Astrocyte (in vitro differentiated cells and primary cell): ENCODE measurements around the gene CERS4. TPM values are rescaled to one million over a fixed set of nuclear protein-coding genes. Genes with fewer than 3 reads are reported as not detected.

ENCODE experiments used
- DNase-seq: peaks from one replicate; pipeline ENCODE4 v3.0.0-alpha.2; 2010; ENCODE audit warnings: low read depth
- FAIRE-seq: peaks from 2 replicates; lab custom pipeline; 2011; peaks lifted over from hg19 to GRCh38; lab: Jason Lieb, UNC
- H2AFZ ChIP-seq: 2 replicates; pipeline ENCODE4 v1.6.0; 2012; ENCODE audit warnings: low read depth, low read length, inconsistent platforms
- H3K27ac ChIP-seq: 2 replicates; pipeline ENCODE4 v1.5.1; 2011; ENCODE audit warnings: low read depth, low read length, inconsistent platforms
- H3K27me3 ChIP-seq: 2 replicates; pipeline ENCODE4 v1.6.0; 2011; ENCODE audit warnings: low read length, inconsistent platforms; ENCODE audit not compliant: insufficient read depth
- H3K36me3 ChIP-seq: 2 replicates; pipeline ENCODE4 v1.5.1; 2011; ENCODE audit warnings: low read length, inconsistent platforms; ENCODE audit not compliant: insufficient read depth
- H3K4me1 ChIP-seq: 2 replicates; pipeline ENCODE4 v1.5.1; 2011; ENCODE audit warnings: low read length, inconsistent platforms; ENCODE audit not compliant: insufficient read depth
- H3K4me2 ChIP-seq: 2 replicates; pipeline ENCODE4 v1.6.0; 2012; ENCODE audit warnings: low read length, inconsistent platforms
- H3K4me3 ChIP-seq: 2 replicates; pipeline ENCODE4 v1.5.1; 2011; ENCODE audit warnings: low read depth, mild to moderate bottlenecking, low read length, inconsistent platforms; ENCODE audit not compliant: insufficient read depth
- H3K79me2 ChIP-seq: 2 replicates; pipeline ENCODE4 v1.6.0; 2012; ENCODE audit warnings: mild to moderate bottlenecking, low read length, inconsistent platforms; ENCODE audit not compliant: insufficient read depth
- H3K9ac ChIP-seq: 2 replicates; pipeline ENCODE4 v1.6.0; 2012; ENCODE audit warnings: mild to moderate bottlenecking, low read length, inconsistent platforms
- H3K9me3 ChIP-seq: 2 replicates; pipeline ENCODE4 v1.5.1; 2012; ENCODE audit warnings: low read depth, mild to moderate bottlenecking, low read length, inconsistent platforms; ENCODE audit not compliant: insufficient read depth
- H4K20me1 ChIP-seq: 2 replicates; pipeline ENCODE4 v1.6.0; 2012; ENCODE audit warnings: low read length, inconsistent platforms; ENCODE audit not compliant: insufficient read depth
- H3K27ac Mint-ChIP-seq: one replicate; pipeline ENCODE4 v1.8.0; 2021; ENCODE audit warnings: mild to moderate bottlenecking, mixed read lengths; ENCODE audit not compliant: unreplicated experiment
- H3K27me3 Mint-ChIP-seq: one replicate; pipeline ENCODE4 v1.8.0; 2021; ENCODE audit warnings: low read depth, mixed read lengths; ENCODE audit not compliant: unreplicated experiment
- H3K36me3 Mint-ChIP-seq: one replicate; pipeline ENCODE4 v1.8.0; 2021; ENCODE audit warnings: low read depth, mixed read lengths; ENCODE audit not compliant: unreplicated experiment
- H3K4me1 Mint-ChIP-seq: one replicate; pipeline ENCODE4 v1.8.0; 2021; ENCODE audit warnings: low read depth, mixed read lengths; ENCODE audit not compliant: unreplicated experiment
- H3K4me3 Mint-ChIP-seq: one replicate; pipeline ENCODE4 v1.8.0; 2021; ENCODE audit warnings: mild to moderate bottlenecking, moderate library complexity, mixed read lengths; ENCODE audit not compliant: unreplicated experiment
- H3K9me3 Mint-ChIP-seq: one replicate; pipeline ENCODE4 v1.8.0; 2021; ENCODE audit warnings: mild to moderate bottlenecking, mixed read lengths; ENCODE audit not compliant: unreplicated experiment
- CTCF ChIP-seq: IDR thresholded peaks from 2 replicates; pipeline ENCODE4 v1.5.1; 2011; ENCODE audit warnings: low read depth, mild to moderate bottlenecking, inconsistent platforms, low read length, moderate library complexity; ENCODE audit not compliant: insufficient read depth
- EZH2 ChIP-seq: IDR thresholded peaks from 2 replicates; pipeline ENCODE4 v1.6.1; 2012; ENCODE audit warnings: mild to moderate bottlenecking, low read length, inconsistent platforms; ENCODE audit not compliant: insufficient read depth
- total RNA-seq: library from RNA; stranded (reverse); gene quantifications from 2 replicates; pipeline ENCODE4 v1.2.1, GENCODE V29; 2021

CERS4 gene
- total RNA-seq, 1 donor from 2014 or later, result 15.7 TPM

GRCh38 chr19:8213827-8214672 lies 4.9 kb downstream of the CERS4 start:
- no peak for FAIRE-seq
- Mint-ChIP-seq H3K4me3 (no peak overlapping the region), H3K27me3 (peaks cover 14% of the 10 kb centered on the region), H3K36me3 (peaks cover 5% of the 10 kb centered on the region), H3K4me1 (peaks cover 6% of the 10 kb centered on the region), H3K9me3 (no peaks in the 10 kb centered on the region), H3K27ac (no peak overlapping the region)
- H3K27ac ChIP-seq, result no peak overlapping the region
- H3K4me1 ChIP-seq, result no peaks in the 10 kb centered on the region
- H3K4me3 ChIP-seq, result no peak overlapping the region
- DNase-seq, result no peak
- H3K9ac ChIP-seq, result no peak overlapping the region
- TF ChIP-seq EZH2, result no peak
- no peak for TF ChIP-seq CTCF
- H3K9me3 ChIP-seq, result no peaks in the 10 kb centered on the region
- no peaks in the 10 kb centered on the region for H3K79me2 ChIP-seq
- H3K27me3 ChIP-seq, result peaks cover 4% of the 10 kb centered on the region
- no peaks in the 10 kb centered on the region for H4K20me1 ChIP-seq
- H2AFZ ChIP-seq, result no peak overlapping the region
- no peak overlapping the region for H3K4me2 ChIP-seq
- H3K36me3 ChIP-seq, result no peaks in the 10 kb centered on the region

- Histone ChIP-seq H3K79me2 (no peaks in the 10 kb centered on the region), H3K4me2 (no peak overlapping the region), H3K9me3 (no peaks in the 10 kb centered on the region), H3K36me3 (no peaks in the 10 kb centered on the region), H4K20me1 (no peaks in the 10 kb centered on the region), H2AFZ (no peak overlapping the region), H3K27ac (no peak overlapping the region), H3K4me3 (no peak overlapping the region), H3K9ac (no peak overlapping the region), H3K27me3 (peaks cover 4% of the 10 kb centered on the region), H3K4me1 (no peaks in the 10 kb centered on the region)
- Mint-ChIP-seq H3K36me3 (peaks cover 5% of the 10 kb centered on the region), H3K27ac (no peak overlapping the region), H3K9me3 (no peaks in the 10 kb centered on the region), H3K4me1 (peaks cover 6% of the 10 kb centered on the region), H3K4me3 (no peak overlapping the region), H3K27me3 (peaks cover 13% of the 10 kb centered on the region)
- FAIRE-seq (no peak), DNase-seq (no peak)
- no peak for TF ChIP-seq CTCF
These were observed 5.6 kb downstream of the CERS4 start for GRCh38 chr19:8214802-8215201.

DNA sequence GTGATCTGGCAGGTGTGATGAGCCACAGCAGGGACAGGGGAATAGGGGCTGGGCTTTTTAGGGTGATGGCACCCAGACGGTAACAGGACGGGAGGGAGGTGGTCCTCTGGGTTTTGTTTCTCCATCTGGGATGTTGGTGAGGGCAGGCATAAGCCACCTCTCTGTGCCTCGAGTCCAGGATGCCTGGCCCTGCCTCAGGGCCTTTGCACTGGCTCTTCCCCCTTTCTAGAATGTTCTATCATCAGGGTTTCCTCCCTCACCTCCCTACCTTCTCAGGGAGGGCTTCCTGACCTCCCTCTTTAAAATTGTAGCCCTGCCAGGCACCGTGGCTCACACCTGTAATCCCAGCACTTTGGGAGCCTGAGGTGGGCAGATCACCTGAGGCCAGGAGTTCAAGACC lies 6.6 kb downstream of the CERS4 start:
- H3K27ac Mint-ChIP-seq, result no peak overlapping the region
- FAIRE-seq (no peak), DNase-seq (no peak)
- H3K36me3 Mint-ChIP-seq, result peaks cover 2% of the 10 kb centered on the region
- Histone ChIP-seq H3K9ac (no peak overlapping the region), H2AFZ (no peak overlapping the region), H3K79me2 (no peaks in the 10 kb centered on the region), H3K9me3 (no peaks in the 10 kb centered on the region), H3K27ac (no peak overlapping the region), H3K36me3 (no peaks in the 10 kb centered on the region), H3K27me3 (no peaks in the 10 kb centered on the region), H3K4me2 (no peak overlapping the region), H4K20me1 (no peaks in the 10 kb centered on the region), H3K4me1 (no peaks in the 10 kb centered on the region), H3K4me3 (no peak overlapping the region)
- peaks cover 7% of the 10 kb centered on the region for H3K27me3 Mint-ChIP-seq
- TF ChIP-seq EZH2, result no peak
- no peak for TF ChIP-seq CTCF
- H3K9me3 Mint-ChIP-seq, result no peaks in the 10 kb centered on the region
- no peak overlapping the region for H3K4me3 Mint-ChIP-seq
- H3K4me1 Mint-ChIP-seq, result no peaks in the 10 kb centered on the region
